ENCODE results near the gene PODN. TPM values are rescaled to one million over a fixed set of nuclear protein-coding genes. Genes with fewer than 3 reads are reported as not detected.

PODN gene
- total RNA-seq, 1 experiment from 2014 or later, result not detected

DNA sequence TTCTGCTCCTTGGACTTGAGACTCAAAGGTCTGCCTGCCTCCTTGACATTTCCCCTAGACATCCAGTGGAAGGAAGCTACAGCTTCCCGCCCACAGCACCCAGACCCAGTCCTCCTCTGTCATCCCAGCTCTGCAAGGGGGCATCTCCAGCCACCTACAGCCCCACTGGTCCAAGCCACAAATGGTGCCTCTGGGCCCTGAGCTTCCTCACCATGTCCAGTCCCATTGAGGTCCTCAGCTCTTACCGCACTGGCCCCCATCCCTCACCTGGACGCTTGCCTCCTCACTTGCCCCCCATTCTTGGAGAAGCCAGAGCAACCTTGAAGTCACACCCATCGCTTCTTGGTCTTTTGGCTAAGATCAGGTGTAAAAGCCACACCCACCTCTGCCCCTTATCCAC is 13.2 kb downstream of the PODN start:
- Histone ChIP-seq H3K27me3 (ENCODE audit: insufficient read depth, low read depth) (no peaks in the 10 kb centered on the region), H4K20me1 (ENCODE audit: insufficient read depth) (no peaks in the 10 kb centered on the region), H2AFZ (no peak overlapping the region), H3K79me2 (ENCODE audit: low read depth) (no peaks in the 10 kb centered on the region), H3K9me3 (ENCODE audit: insufficient read depth, low read depth) (no peaks in the 10 kb centered on the region), H3K4me2 (no peak overlapping the region), H3K4me3 (no peak overlapping the region), H3K9me2 (ENCODE audit: insufficient read depth) (no peaks in the 10 kb centered on the region), H3K4me1 (replicated peaks; ENCODE audit: insufficient read depth) (no peaks in the 10 kb centered on the region), H3K36me3 (ENCODE audit: low read depth) (no peaks in the 10 kb centered on the region), H3K27ac (no peak overlapping the region), H3F3A (ENCODE audit: insufficient read depth, low read depth) (no peaks in the 10 kb centered on the region)
- TF ChIP-seq EZH2 (IDR thresholded peaks at IDR 0.05; ENCODE audit: low read depth), result no peak
- TF ChIP-seq, protein P1, sequence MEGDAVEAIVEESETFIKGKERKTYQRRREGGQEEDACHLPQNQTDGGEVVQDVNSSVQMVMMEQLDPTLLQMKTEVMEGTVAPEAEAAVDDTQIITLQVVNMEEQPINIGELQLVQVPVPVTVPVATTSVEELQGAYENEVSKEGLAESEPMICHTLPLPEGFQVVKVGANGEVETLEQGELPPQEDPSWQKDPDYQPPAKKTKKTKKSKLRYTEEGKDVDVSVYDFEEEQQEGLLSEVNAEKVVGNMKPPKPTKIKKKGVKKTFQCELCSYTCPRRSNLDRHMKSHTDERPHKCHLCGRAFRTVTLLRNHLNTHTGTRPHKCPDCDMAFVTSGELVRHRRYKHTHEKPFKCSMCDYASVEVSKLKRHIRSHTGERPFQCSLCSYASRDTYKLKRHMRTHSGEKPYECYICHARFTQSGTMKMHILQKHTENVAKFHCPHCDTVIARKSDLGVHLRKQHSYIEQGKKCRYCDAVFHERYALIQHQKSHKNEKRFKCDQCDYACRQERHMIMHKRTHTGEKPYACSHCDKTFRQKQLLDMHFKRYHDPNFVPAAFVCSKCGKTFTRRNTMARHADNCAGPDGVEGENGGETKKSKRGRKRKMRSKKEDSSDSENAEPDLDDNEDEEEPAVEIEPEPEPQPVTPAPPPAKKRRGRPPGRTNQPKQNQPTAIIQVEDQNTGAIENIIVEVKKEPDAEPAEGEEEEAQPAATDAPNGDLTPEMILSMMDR (conservative IDR thresholded peaks at IDR 0.05), result no peak
- BruUV-seq (replicated peaks), result no TSS peak
- intact Hi-C loops (cut with micrococcal nuclease; ENCODE audit: unreplicated experiment), result no loop called here
- ChIA-PET POLR2A (ENCODE audit: unreplicated experiment) (no interaction called here), CTCF (no interaction called here)
- DNase-seq, result no peak

DNA sequence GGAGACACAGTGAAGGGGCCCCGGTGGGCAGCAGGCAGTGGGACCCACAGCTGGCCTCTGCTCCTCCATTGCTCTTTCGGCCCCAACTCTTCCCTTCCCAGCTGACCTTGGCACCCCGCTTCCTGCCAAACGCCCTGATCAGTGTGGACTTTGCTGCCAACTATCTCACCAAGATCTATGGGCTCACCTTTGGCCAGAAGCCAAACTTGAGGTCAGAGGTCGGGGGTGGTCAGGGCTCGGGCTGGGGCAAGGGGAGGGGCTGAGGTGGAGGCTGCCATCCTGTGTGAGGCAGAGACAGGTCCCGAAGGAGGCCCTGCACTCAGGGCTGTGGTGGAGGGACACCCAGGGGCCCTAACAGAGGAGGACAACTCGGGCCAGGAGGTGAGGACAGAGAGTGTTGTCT is 13.7 kb downstream of the PODN start:
- no peak overlapping the region for H3K27ac ChIP-seq
- no peaks in the 10 kb centered on the region for H3K9me2 ChIP-seq (ENCODE audit: insufficient read depth)
- TF ChIP-seq EZH2 (IDR thresholded peaks at IDR 0.05; ENCODE audit: low read depth), result no peak
- TF ChIP-seq, protein P1 (conservative IDR thresholded peaks at IDR 0.05), result no peak
- intact Hi-C loops (cut with micrococcal nuclease; ENCODE audit: unreplicated experiment), result no loop called here
- H3K4me1 ChIP-seq (replicated peaks; ENCODE audit: insufficient read depth), result no peaks in the 10 kb centered on the region
- no TSS peak for BruUV-seq (replicated peaks)
- DNase-seq, result no peak
- no peaks in the 10 kb centered on the region for H3K36me3 ChIP-seq (ENCODE audit: low read depth)
- ChIA-PET POLR2A (ENCODE audit: unreplicated experiment) (no interaction called here), CTCF (no interaction called here)
- no peaks in the 10 kb centered on the region for H3K79me2 ChIP-seq (ENCODE audit: low read depth)
- H3K4me3 ChIP-seq, result no peak overlapping the region
- H4K20me1 ChIP-seq (ENCODE audit: insufficient read depth), result no peaks in the 10 kb centered on the region
- H3K9me3 ChIP-seq (ENCODE audit: insufficient read depth, low read depth), result no peaks in the 10 kb centered on the region
- no peaks in the 10 kb centered on the region for H3F3A ChIP-seq (ENCODE audit: insufficient read depth, low read depth)
- no peak overlapping the region for H2AFZ ChIP-seq
- H3K27me3 ChIP-seq (ENCODE audit: insufficient read depth, low read depth), result no peaks in the 10 kb centered on the region
- no peak overlapping the region for H3K4me2 ChIP-seq

DNA sequence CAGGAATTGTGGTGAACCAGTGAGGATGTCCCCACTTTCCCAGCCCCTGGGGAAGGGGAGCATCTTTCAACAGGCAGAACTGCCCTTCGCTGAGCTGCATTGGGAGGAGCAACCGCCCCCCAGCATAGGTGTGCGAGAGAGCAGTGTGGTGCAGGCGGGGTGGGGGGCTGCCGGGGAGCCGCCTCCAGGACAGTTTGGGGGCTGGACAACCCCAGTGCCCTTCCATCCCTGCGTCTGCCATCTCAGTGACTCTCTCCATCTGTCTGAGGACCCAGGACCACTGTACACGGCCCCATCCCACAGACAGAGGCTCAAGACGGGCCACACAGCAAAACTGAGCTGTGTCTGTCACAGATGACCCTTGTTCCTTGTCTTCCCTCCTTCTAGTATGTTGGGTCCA is 14.2 kb downstream of the PODN start:
- H3K79me2 ChIP-seq (ENCODE audit: low read depth), result no peaks in the 10 kb centered on the region
- H3K4me3 ChIP-seq, result no peak overlapping the region
- no peaks in the 10 kb centered on the region for H3K9me2 ChIP-seq (ENCODE audit: insufficient read depth)
- H3K27ac ChIP-seq, result no peak overlapping the region
- no peaks in the 10 kb centered on the region for H3K4me1 ChIP-seq (replicated peaks; ENCODE audit: insufficient read depth)
- BruUV-seq (replicated peaks), result no TSS peak
- TF ChIP-seq, protein P1 (conservative IDR thresholded peaks at IDR 0.05), result no peak
- TF ChIP-seq EZH2 (IDR thresholded peaks at IDR 0.05; ENCODE audit: low read depth), result no peak
- no peak for DNase-seq
- CTCF ChIA-PET, result no interaction called here
- intact Hi-C loops (cut with micrococcal nuclease; ENCODE audit: unreplicated experiment), result no loop called here
- H3K4me2 ChIP-seq, result no peak overlapping the region
- no peaks in the 10 kb centered on the region for H3K9me3 ChIP-seq (ENCODE audit: insufficient read depth, low read depth)
- no peaks in the 10 kb centered on the region for H3K36me3 ChIP-seq (ENCODE audit: low read depth)
- H4K20me1 ChIP-seq (ENCODE audit: insufficient read depth), result no peaks in the 10 kb centered on the region
- no peaks in the 10 kb centered on the region for H3F3A ChIP-seq (ENCODE audit: insufficient read depth, low read depth)
- no peaks in the 10 kb centered on the region for H3K27me3 ChIP-seq (ENCODE audit: insufficient read depth, low read depth)
- no peak overlapping the region for H2AFZ ChIP-seq
- POLR2A ChIA-PET (ENCODE audit: unreplicated experiment), result no interaction called here
